DMS79 (cell line): ENCODE data around the gene GPC6.
A peak's percentile ranks its signal among the peaks of the same experiment; 100 is the strongest.

Experiments
- DNase-seq: peaks from one replicate; lab custom pipeline; 2025; lab: John Stamatoyannopoulos, UW

GPC6 gene

DNA sequence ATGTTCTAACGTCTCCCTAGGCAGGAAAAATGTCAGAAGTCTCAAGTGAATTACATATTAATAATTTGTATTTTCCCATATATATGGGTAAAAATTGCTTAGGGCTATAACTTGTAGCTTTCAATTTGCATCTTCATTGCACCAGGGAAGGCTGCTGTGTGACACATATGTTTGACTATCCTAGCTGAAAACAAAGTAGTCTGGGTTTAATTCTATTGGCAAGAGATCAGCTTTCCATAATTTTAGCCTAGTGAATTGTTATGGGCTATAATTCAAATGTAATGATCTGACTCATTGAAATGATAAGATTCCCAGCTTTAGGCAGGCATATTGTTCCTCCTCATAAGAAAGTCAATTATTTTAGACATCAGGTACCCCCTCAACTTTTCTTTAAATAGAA, 699.8 kb downstream of the GPC6 start:
- DNase-seq = no peak

GRCh38 chr13:93927431-93927830, 700.8 kb downstream of the GPC6 start:
- DNase-seq = no peak

- no peak for DNase-seq
Observed at GRCh38 chr13:93932901-93933300, 706.3 kb downstream of the GPC6 start.

DNA sequence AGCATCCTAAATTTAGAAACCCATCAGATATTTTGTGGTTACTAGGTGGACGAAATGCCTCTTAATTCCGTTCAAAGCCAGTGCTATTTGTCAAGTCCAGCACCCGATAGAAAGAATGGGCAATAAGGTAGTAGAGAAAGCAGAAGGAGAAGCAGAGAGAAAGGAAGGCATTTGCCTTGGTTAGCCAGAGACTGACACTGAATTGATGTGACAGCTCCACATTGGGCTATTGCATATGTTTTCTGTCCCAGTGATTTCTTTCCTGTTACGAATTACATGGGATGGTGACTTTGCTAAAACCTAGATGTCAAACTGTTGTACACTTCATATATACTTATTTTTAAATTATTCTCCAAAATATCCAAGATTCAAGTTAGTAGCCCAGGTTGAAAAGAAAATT, 710.3 kb downstream of the GPC6 start:
- no peak for DNase-seq

GRCh38 chr13:93941444-93941843, 714.8 kb downstream of the GPC6 start:
- DNase-seq = no peak

GRCh38 chr13:93942016-93942415, 715.4 kb downstream of the GPC6 start:
- no peak for DNase-seq

- DNase-seq = no peak
Observed at GRCh38 chr13:93945621-93946020, 719.0 kb downstream of the GPC6 start.

DNA sequence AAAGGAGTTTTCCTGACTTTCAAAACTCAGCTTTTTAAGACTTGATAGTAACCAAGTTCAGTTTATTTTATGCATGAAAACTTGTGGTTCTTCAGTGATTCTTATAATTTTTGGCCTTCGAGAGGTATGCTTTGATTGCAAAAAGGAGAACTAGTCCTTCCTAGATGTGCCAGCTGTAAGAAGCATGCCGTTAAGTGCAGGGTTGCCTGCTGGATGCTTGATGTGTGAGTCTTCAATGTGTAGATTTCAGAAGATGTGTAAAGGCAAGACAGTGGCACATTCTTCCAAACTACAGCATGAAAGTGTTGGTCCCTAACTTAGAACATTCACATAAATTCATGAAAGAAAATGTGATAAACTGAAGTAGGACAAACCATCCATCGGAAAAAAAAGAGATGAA, 720.4 kb downstream of the GPC6 start:
- DNase-seq = no peak

DNA sequence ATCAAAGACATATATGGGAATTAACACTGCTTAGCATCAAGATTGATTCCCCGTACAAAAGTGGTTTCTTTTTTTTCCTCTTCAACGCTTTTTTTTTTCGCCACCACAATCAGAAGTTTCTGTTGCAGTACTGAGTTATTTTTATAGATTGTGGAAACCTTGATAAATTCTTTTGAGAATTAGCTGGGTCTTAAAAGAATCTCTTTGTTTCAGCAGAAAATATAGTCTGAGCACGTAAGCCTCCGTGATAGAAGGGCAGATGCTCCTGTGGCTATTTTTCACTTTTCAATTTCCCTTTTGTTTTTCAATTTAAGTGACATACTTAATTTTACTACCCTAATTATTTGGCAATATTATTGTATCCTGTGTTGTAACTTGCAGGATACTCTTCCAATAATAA, 721.0 kb downstream of the GPC6 start:
- no peak for DNase-seq

DNA sequence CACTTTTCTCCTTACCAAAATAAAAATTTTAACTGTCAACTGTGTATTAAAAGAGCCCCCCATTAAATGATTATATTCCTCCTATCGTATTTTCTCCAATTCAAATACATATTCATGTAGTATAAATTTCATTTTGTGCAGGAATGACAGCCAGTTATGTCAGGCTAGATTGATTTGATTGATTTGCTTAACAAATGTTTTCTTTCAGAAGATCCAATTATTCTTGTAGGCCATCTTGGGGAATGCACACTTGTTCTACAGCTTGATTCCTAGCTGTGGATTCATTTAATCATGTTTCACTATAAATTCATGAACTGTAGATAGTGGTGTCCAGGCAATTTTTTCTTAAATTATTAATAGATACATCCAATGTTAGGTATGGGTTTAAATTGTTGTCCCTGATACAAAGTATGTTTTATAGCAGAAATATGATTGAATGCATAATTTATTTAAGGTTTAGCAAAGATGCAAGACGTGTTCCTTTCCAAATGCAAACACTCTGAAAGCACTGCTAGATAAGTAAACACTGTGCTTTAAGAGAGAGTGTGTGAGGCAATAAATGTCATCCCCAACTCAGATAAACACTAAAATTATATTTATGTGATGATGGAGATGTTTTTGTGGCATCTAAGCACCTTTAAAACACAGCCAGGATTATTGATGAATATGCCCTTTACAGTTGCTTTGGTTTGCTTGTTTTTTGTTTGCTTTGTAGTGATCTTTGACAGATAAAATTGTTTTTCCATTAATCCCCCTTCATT, 721.7 kb downstream of the GPC6 start:
- peak; percentile 31 for DNase-seq

DNA sequence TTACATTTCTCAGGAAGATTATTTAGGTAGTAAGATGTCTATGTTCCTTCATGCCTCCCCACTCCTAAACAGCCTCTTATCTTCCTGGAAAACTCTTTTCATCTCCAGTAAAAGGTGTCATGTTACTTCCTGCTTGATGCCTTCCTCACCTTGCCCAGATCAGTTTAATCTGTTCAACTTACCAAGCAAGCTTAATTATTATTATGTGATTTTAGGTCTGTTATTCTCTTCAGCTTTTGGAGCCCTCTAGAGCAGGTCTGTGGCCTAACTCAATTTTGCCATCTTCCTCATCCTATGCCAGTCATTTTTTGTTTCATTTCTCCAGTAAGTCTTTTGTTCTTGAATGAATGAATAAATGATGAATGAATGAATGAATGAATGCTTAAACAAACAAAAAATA, 724.5 kb downstream of the GPC6 start:
- DNase-seq = peak; percentile 18

DNA sequence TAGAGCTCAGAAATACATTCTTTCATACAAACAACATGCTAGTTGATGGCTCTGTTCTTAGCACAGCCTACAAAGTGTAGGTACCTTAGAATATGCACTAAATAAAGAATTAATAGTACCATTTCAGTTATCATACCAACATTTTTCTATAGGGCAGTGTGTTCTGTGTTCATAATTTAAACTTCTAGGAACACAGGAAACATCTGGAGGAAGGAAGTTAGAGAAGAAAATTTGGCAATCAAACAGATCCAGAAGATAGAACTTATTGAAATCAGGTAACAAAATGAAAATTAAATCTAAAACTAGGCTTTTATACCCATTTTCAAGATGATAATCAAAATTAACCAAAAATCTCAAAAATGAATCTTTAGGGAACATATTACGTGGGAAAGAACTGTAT, 725.3 kb downstream of the GPC6 start:
- DNase-seq = no peak

DNA sequence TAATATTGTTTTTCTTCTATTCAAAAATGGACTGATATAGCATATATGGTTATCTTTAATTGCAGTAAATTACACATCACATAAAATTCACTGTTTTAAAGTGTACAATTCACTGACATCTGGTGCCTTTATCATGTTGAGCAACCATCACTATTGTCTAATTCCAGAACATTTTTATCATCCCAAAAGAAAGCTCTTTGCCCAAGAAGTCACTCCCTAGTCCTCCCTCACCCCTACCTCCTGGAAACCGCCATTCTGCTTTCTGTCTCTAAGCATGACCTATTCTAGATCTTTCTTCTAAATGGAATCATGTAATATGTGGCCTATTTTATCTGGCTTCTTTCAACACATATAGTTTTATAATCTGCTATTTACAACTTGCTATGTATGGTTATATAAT, 727.2 kb downstream of the GPC6 start:
- DNase-seq = no peak

DNA sequence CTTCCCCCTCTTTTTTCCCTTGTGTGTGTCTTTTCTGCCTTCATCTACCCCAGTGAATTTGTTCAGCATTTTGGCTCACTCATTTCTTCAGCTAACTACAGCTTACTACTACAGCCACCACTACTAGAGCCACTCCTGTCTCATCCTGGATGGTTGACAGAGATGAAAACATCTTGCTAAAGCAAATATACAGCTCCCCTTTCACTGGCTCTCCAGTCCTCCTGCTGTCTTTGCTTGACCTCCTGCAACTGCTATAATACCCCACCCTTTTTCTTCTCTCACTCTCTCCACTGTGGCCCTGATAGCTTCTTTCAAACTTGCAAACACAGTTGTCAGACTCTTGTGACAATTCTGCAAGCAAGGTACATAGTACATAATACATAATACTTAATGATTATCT, 729.3 kb downstream of the GPC6 start:
- DNase-seq = no peak

DNA sequence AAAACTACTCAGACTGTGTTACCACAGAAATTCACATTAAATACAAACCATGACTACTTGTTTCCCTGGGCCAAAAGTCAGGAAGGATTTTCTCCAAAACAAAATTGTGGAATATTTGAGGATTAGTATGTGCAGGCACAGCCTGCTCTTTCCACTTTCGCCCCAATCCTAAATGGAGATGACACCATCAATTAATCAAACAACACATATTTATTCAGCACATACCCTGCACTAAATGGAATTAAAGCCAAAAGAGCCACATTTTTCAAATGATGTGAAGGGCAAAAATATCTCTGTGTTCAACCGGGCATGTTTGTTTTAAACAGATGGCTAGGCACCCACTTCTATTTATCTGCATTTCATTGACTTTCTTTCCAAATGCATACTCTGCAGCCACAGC, 729.8 kb downstream of the GPC6 start:
- DNase-seq = no peak

- no peak for DNase-seq
Observed at GRCh38 chr13:93957371-93957770, 730.8 kb downstream of the GPC6 start.

GRCh38 chr13:93959796-93960533, 733.4 kb downstream of the GPC6 start:
- no peak for DNase-seq

GRCh38 chr13:93963266-93964145, 736.9 kb downstream of the GPC6 start:
- no peak for DNase-seq

GRCh38 chr13:93964146-93964512, 737.5 kb downstream of the GPC6 start:
- DNase-seq = no peak

DNA sequence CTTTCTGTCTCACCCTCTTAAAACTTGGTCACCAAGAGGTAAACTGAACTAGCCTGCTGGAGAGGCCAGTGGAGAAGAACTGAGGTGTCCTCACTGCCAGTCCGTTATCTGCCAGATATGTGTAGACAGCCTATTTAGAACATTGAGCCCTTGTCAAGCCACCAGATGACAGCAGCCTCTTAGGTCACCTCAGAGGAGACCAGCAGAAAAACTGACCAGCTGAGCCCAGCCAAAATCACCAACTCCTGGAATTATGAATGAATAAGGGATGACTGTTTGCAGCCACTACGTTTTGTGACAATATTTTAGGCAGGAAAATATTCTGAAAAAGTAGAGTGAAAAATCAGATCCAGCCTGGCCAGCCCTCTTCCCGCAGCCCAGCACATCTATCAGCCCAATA, 739.0 kb downstream of the GPC6 start:
- DNase-seq = no peak

GRCh38 chr13:93966267-93966936, 739.8 kb downstream of the GPC6 start:
- no peak for DNase-seq

DNA sequence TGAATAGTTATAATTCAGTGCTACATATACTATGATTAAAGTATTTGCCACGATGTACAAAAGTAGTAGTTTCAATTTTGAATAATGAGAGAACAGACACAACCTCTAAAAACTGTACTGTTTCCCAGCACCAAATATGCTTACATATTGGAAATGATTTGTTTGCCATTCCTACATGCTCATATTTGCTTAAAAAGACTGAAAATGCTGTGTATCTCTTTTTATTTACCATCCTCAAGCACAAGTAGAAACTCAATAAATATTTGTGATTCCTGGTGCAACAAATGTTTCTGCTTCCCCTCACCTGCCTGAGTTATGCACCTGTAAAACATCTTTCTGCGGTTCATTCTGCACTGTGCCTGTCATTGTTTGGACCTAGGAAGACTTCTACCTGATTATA, 740.7 kb downstream of the GPC6 start:
- no peak for DNase-seq
